ENCODE measurements around the gene MFSD8.

- no peak for TF ChIP-seq POLR2A (IDR thresholded peaks at IDR 0.05)
- TF ChIP-seq CTCF (IDR thresholded peaks at IDR 0.05 in 8 of 11, conservative IDR thresholded peaks at IDR 0.05 in 3 of 11): no peak
- TF ChIP-seq POLR2AphosphoS5 (IDR thresholded peaks at IDR 0.05): no peak
Observed at GRCh38 chr4:127881563-127881864, 83.5 kb downstream of the MFSD8 start.
